Testis (tissue), 2 donors: Measurements from ENCODE around the gene SLC6A2.

Experiments
- CTCF ChIP-seq, 3 experiments: fragments of 450-650 bp in 2 of 3; fragments of 200-600 bp in 1 of 3; sonication (generic) in 1 of 3; IDR thresholded peaks; one replicate each; pipeline ENCODE4 v1.5.1; 2016 to 2019; ENCODE audit warnings: antibody characterized with exemption in 3 of 3, mild to moderate bottlenecking in 2 of 3, moderate library complexity in 1 of 3
- POLR2A ChIP-seq: fragments of 450-650 bp; IDR thresholded peaks from one replicate; pipeline ENCODE4 v1.6.1; 2017; ENCODE audit warnings: antibody characterized with exemption, mild to moderate bottlenecking, moderate library complexity

- TF ChIP-seq POLR2A = no peak
- no peak for TF ChIP-seq CTCF (IDR thresholded peaks at IDR 0.05)
These were observed 54.7 kb downstream of the SLC6A2 start for GRCh38 chr16:55710466-55710865.
